ENCODE measurements around the gene WDR47.

Gene WDR47

DNA sequence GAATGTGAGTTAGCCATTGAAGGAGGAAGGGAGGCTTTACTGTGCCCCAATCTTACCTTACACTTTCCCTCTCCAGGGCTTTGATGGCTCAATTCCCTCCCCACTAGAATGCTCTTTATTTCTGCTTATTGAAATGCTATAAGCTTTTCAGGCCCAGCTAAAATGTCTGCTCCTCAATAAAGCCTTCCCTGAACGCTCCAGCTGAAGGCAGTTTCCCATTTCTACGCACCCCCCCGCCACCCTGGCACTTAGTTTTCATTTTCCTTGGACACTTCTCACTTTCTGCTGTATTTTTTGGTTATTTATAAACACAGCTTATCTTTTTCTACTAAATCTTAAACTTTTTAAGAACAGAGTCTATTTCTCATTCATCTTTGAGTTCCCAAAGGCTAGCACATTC, 41.6 kb upstream of the WDR47 start:
- H3K4me2 ChIP-seq (ENCODE audit: low read depth, low read length) = no peak overlapping the region
- no peaks in the 10 kb centered on the region for H3K9me3 ChIP-seq (replicated peaks; ENCODE audit: insufficient read depth, low read length)
- no peaks in the 10 kb centered on the region for H3K9me2 ChIP-seq (replicated peaks; ENCODE audit: insufficient read depth, low read length)
- no peak overlapping the region for H3K9ac ChIP-seq (ENCODE audit: low read length)
- DNase-seq = no peak
- no peak overlapping the region for H3K4me3 ChIP-seq (ENCODE audit: low read length)
- H3F3A ChIP-seq (ENCODE audit: insufficient read depth, low read length) = no peaks in the 10 kb centered on the region
- no peaks in the 10 kb centered on the region for H3K27me3 ChIP-seq (replicated peaks; ENCODE audit: insufficient read depth, low read length)
- H3K79me2 ChIP-seq (ENCODE audit: low read length) = no peaks in the 10 kb centered on the region
- no peaks in the 10 kb centered on the region for H3K36me3 ChIP-seq (replicated peaks; ENCODE audit: insufficient read depth, low read length)
- H3K4me1 ChIP-seq (ENCODE audit: low read length) = no peaks in the 10 kb centered on the region
- TF ChIP-seq EZH2phosphoT487 (IDR thresholded peaks at IDR 0.05; ENCODE audit: low read length) (no peak), CTCF (IDR thresholded peaks at IDR 0.05; ENCODE audit: low read length) (no peak), EZH2 (optimal IDR thresholded peaks at IDR 0.05; ENCODE audit: low read depth, low read length) (no peak)
- H4K20me1 ChIP-seq (ENCODE audit: insufficient read depth, low read length) = no peaks in the 10 kb centered on the region
- no peak overlapping the region for H3K27ac ChIP-seq (ENCODE audit: low read length)
- no peak overlapping the region for H2AFZ ChIP-seq (ENCODE audit: low read length)

- no peak overlapping the region for H3K4me2 ChIP-seq (ENCODE audit: low read depth, low read length)
These were observed 38.7 kb upstream of the WDR47 start for GRCh38 chr1:109080441-109081082.

DNA sequence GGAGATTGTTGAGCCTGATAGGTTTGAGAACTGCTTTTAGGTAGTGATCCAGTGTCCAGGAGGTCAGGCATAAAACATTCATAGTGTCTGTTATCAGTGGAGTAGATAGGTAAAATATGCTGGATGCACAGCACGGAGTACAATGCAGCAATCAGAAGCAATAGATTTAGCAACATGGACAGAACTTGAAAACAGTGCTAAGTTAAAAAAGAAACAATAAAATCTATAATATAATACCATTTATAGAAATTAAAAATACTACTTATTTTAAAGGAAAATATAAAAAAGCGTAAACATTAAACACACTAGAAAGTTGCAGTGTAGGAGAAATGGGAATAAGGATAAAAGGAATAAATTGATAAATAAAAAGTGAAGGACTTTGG, 37.3 kb upstream of the WDR47 start:
- no peaks in the 10 kb centered on the region for H3K9me2 ChIP-seq (replicated peaks; ENCODE audit: insufficient read depth, low read length)
- no peak overlapping the region for H3K9ac ChIP-seq (ENCODE audit: low read length)
- no peaks in the 10 kb centered on the region for H4K20me1 ChIP-seq (ENCODE audit: insufficient read depth, low read length)
- no peak for DNase-seq
- no peak overlapping the region for H3K27ac ChIP-seq (ENCODE audit: low read length)
- no peaks in the 10 kb centered on the region for H3K36me3 ChIP-seq (replicated peaks; ENCODE audit: insufficient read depth, low read length)
- H3K4me1 ChIP-seq (ENCODE audit: low read length) = no peaks in the 10 kb centered on the region
- H3K9me3 ChIP-seq (replicated peaks; ENCODE audit: insufficient read depth, low read length) = no peaks in the 10 kb centered on the region
- no peaks in the 10 kb centered on the region for H3K27me3 ChIP-seq (replicated peaks; ENCODE audit: insufficient read depth, low read length)
- H2AFZ ChIP-seq (ENCODE audit: low read length) = no peak overlapping the region
- no peak overlapping the region for H3K4me2 ChIP-seq (ENCODE audit: low read depth, low read length)
- peaks cover 10% of the 10 kb centered on the region for H3K79me2 ChIP-seq (ENCODE audit: low read length)
- TF ChIP-seq CTCF (IDR thresholded peaks at IDR 0.05; ENCODE audit: low read length) (no peak), EZH2 (optimal IDR thresholded peaks at IDR 0.05; ENCODE audit: low read depth, low read length) (no peak), EZH2phosphoT487 (IDR thresholded peaks at IDR 0.05; ENCODE audit: low read length) (no peak)
- H3K4me3 ChIP-seq (ENCODE audit: low read length) = no peak overlapping the region
- no peaks in the 10 kb centered on the region for H3F3A ChIP-seq (ENCODE audit: insufficient read depth, low read length)

More at GRCh38 chr1:109080441-109081082, 38.7 kb upstream of the WDR47 start:
- Histone ChIP-seq H2AFZ (ENCODE audit: low read length) (no peak overlapping the region), H3K27me3 (replicated peaks; ENCODE audit: insufficient read depth, low read length) (no peaks in the 10 kb centered on the region), H3K4me1 (ENCODE audit: low read length) (no peaks in the 10 kb centered on the region), H3F3A (ENCODE audit: insufficient read depth, low read length) (no peaks in the 10 kb centered on the region), H3K79me2 (ENCODE audit: low read length) (peaks cover 2% of the 10 kb centered on the region), H3K4me3 (ENCODE audit: low read length) (no peak overlapping the region), H3K9me3 (replicated peaks; ENCODE audit: insufficient read depth, low read length) (no peaks in the 10 kb centered on the region), H3K27ac (ENCODE audit: low read length) (no peak overlapping the region), H4K20me1 (ENCODE audit: insufficient read depth, low read length) (no peaks in the 10 kb centered on the region), H3K9ac (ENCODE audit: low read length) (no peak overlapping the region), H3K9me2 (replicated peaks; ENCODE audit: insufficient read depth, low read length) (no peaks in the 10 kb centered on the region), H3K36me3 (replicated peaks; ENCODE audit: insufficient read depth, low read length) (no peaks in the 10 kb centered on the region)
- no peak for DNase-seq
- TF ChIP-seq EZH2 (optimal IDR thresholded peaks at IDR 0.05; ENCODE audit: low read depth, low read length) = no peak
- TF ChIP-seq CTCF (IDR thresholded peaks at IDR 0.05; ENCODE audit: low read length) = no peak
- TF ChIP-seq EZH2phosphoT487 (IDR thresholded peaks at IDR 0.05; ENCODE audit: low read length) = no peak
